Liver (tissue), 9 donors: ENCODE results near the gene RASD2. TPM values are rescaled to one million over a fixed set of nuclear protein-coding genes. Genes with fewer than 3 reads are reported as not detected.

Experiments used
- DNase-seq: peaks from one replicate; pipeline ENCODE4 v3.0.0-alpha.2; 2017; ENCODE audit warnings: low spot score
- H3K27ac ChIP-seq, 2 donors: one replicate each; pipeline ENCODE4 v1.7.0; 2013; ENCODE audit warnings: inconsistent platforms in 2 of 2, low read length in 2 of 2, control low read depth in 1 of 2, low read depth in 1 of 2, mild to moderate bottlenecking in 1 of 2
- H3K27me3 ChIP-seq, 4 donors: one replicate each; pipeline versions ENCODE4 v1.6.1 to v1.7.0; 2013; ENCODE audit warnings: low read length in 3 of 4, inconsistent platforms in 1 of 4, mild to moderate bottlenecking in 1 of 4, moderate library complexity in 1 of 4; ENCODE audit not compliant: control insufficient read depth in 4 of 4, insufficient read depth in 4 of 4
- H3K36me3 ChIP-seq, 4 donors: one replicate each; pipeline versions ENCODE4 v1.6.1 to v1.7.0; 2013; ENCODE audit warnings: low read length in 3 of 4, mild to moderate bottlenecking in 3 of 4, low read depth in 1 of 4, moderate library complexity in 1 of 4; ENCODE audit not compliant: control insufficient read depth in 4 of 4, insufficient read depth in 3 of 4
- H3K4me1 ChIP-seq, 4 donors: one replicate each; pipeline versions ENCODE4 v1.6.1 to v1.7.0; 2013; ENCODE audit warnings: low read length in 3 of 4, mild to moderate bottlenecking in 3 of 4, moderate library complexity in 1 of 4; ENCODE audit not compliant: control insufficient read depth in 4 of 4, insufficient read depth in 4 of 4
- H3K4me3 ChIP-seq, 3 donors: one replicate each; pipeline versions ENCODE4 v1.6.1 to v1.7.0; 2013; ENCODE audit warnings: low read length in 3 of 3, control low read depth in 1 of 3, low read depth in 1 of 3, mild to moderate bottlenecking in 1 of 3
- H3K9ac ChIP-seq, 2 donors: one replicate each; pipeline ENCODE4 v1.7.0; 2013; ENCODE audit warnings: low read length in 2 of 2, mild to moderate bottlenecking in 2 of 2, moderate library complexity in 2 of 2, control low read depth in 1 of 2, low read depth in 1 of 2
- H3K9me3 ChIP-seq, 4 donors: one replicate each; pipeline versions ENCODE4 v1.6.1 to v1.7.0; 2013; ENCODE audit warnings: low read length in 3 of 4; ENCODE audit not compliant: control insufficient read depth in 4 of 4
- EGR1 ChIP-seq, 2 donors: IDR thresholded peaks; 2 replicates each; pipeline ENCODE4 v1.6.1; 2016 to 2018; ENCODE audit warnings: antibody characterized with exemption in 2 of 2, low read depth in 2 of 2
- FOXA1 ChIP-seq: IDR thresholded peaks from 2 replicates; pipeline ENCODE4 v1.6.1; 2016; ENCODE audit warnings: antibody characterized with exemption
- FOXA2 ChIP-seq: IDR thresholded peaks from 2 replicates; pipeline ENCODE4 v1.6.1; 2016; ENCODE audit warnings: antibody characterized with exemption
- GABPA ChIP-seq, 2 donors: IDR thresholded peaks in 1 of 2; conservative IDR thresholded peaks in 1 of 2; 2 replicates each; pipeline ENCODE4 v1.6.1; 2016; ENCODE audit warnings: antibody characterized with exemption in 2 of 2, mild to moderate bottlenecking in 1 of 2, moderate library complexity in 1 of 2
- HNF4A ChIP-seq, 2 donors: conservative IDR thresholded peaks; 2 replicates each; pipeline ENCODE4 v1.6.1; 2016; ENCODE audit warnings: antibody characterized with exemption in 2 of 2, mild to moderate bottlenecking in 2 of 2
- JUND ChIP-seq, 2 donors: IDR thresholded peaks; 2 replicates each; pipeline ENCODE4 v1.6.1; 2016; ENCODE audit warnings: antibody characterized with exemption in 2 of 2
- NR2F2 ChIP-seq: IDR thresholded peaks from 2 replicates; pipeline ENCODE4 v1.6.1; 2016; ENCODE audit warnings: antibody characterized with exemption
- RAD21 ChIP-seq, 2 donors: IDR thresholded peaks; 2 replicates each; pipeline ENCODE4 v1.6.1; 2016; ENCODE audit warnings: antibody characterized with exemption in 2 of 2, mild to moderate bottlenecking in 2 of 2
- SP1 ChIP-seq: IDR thresholded peaks from 2 replicates; pipeline ENCODE4 v1.6.1; 2018; ENCODE audit warnings: antibody characterized with exemption, mild to moderate bottlenecking
- TAF1 ChIP-seq: conservative IDR thresholded peaks from 2 replicates; pipeline ENCODE4 v1.6.1; 2016; ENCODE audit warnings: antibody characterized with exemption, mild to moderate bottlenecking
- YY1 ChIP-seq: IDR thresholded peaks from 2 replicates; pipeline ENCODE4 v1.6.1; 2016; ENCODE audit warnings: antibody characterized with exemption, mild to moderate bottlenecking
- WGBS: extraction: QIAGEN DNeasy Blood & Tissue Kit; methylation state at CpG from one replicate; pipeline ENCODE4 v1.1.7; 2013; 5-methylcytosine and 5-hydroxymethylcytosine counted together
- polyA plus RNA-seq, 2 donors: library from polyadenylated mRNA; stranded (reverse) in 1 of 2; unstranded in 1 of 2; fragments of 200-250 nt in 1 of 2; fragments of >200 nt in 1 of 2; fragmentation: Nextera tagmentation in 1 of 2; extraction: Ambion mirVana in 1 of 2; gene quantifications; one replicate each; pipeline versions ENCODE4 v1.2.1 to v1.2.3, GENCODE V29; 2013 to 2015
- total RNA-seq, 2 donors: library from RNA; depleted of rRNA; stranded (reverse); fragments of >200 nt; gene quantifications; one replicate each; pipeline ENCODE4 v1.2.3, GENCODE V29; 2014
- TF ChIP-seq, protein P1 (sequence below): IDR thresholded peaks from 2 replicates; pipeline ENCODE4 v1.6.1; 2016; ENCODE audit warnings: antibody characterized with exemption
- TF ChIP-seq, protein P2 (sequence below): IDR thresholded peaks from 2 replicates; pipeline ENCODE4 v1.6.1; 2016; ENCODE audit warnings: antibody characterized with exemption
- TF ChIP-seq, protein P3 (sequence below): IDR thresholded peaks from 2 replicates; pipeline ENCODE4 v1.6.1; 2016; ENCODE audit warnings: antibody characterized with exemption
- donor health status: healthy.
- donor health status: healthy.
- donor health status: healthy.
- donor health status: healthy.
- donor health status: healthy.

The RASD2 gene
- total and polyA plus RNA-seq, 4 donors: under 0.01 to 0.05 TPM; not detected in 2

DNA sequence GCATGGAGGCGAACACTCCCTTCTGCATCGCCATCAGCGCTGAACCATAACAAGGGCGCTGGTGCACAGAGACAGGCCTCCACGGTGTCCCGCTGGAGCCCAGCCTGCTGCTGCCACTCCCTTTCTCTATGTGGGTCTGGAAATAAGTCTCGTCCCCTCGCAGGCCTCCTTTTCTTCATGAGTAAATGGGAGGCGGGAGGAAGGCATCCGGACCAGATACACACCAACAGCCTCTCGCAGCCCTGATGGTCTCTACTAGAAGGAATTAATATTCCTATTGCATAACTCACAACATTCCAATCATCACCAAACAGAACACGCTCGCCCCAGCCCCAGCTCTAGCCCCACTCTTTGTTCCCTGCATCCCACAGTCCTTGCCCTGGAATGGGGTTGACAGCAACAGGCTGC, 14.9 kb downstream of the RASD2 start:
- Histone ChIP-seq H3K9ac (no peak overlapping the region), H3K27ac (no peak overlapping the region), H3K9me3 (no peaks in the 10 kb centered on the region), H3K27me3 (peaks cover 0 to 3% (median 0%) of the 10 kb centered on the region in 4 donors), H3K4me3 (no peak overlapping the region), H3K4me1 (no peaks in the 10 kb centered on the region), H3K36me3 (no peaks in the 10 kb centered on the region)
- 81% methylated on average over 13 of the region's 13 CpGs for WGBS
- DNase-seq: no peak
- TF ChIP-seq EGR1 (IDR thresholded peaks at IDR 0.05; ENCODE audit: low read depth in 2 of 2): no peak
- TF ChIP-seq, protein P1, sequence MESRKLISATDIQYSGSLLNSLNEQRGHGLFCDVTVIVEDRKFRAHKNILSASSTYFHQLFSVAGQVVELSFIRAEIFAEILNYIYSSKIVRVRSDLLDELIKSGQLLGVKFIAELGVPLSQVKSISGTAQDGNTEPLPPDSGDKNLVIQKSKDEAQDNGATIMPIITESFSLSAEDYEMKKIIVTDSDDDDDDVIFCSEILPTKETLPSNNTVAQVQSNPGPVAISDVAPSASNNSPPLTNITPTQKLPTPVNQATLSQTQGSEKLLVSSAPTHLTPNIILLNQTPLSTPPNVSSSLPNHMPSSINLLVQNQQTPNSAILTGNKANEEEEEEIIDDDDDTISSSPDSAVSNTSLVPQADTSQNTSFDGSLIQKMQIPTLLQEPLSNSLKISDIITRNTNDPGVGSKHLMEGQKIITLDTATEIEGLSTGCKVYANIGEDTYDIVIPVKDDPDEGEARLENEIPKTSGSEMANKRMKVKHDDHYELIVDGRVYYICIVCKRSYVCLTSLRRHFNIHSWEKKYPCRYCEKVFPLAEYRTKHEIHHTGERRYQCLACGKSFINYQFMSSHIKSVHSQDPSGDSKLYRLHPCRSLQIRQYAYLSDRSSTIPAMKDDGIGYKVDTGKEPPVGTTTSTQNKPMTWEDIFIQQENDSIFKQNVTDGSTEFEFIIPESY: no peak
- TF ChIP-seq, protein P2, sequence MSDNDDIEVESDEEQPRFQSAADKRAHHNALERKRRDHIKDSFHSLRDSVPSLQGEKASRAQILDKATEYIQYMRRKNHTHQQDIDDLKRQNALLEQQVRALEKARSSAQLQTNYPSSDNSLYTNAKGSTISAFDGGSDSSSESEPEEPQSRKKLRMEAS: no peak
- TF ChIP-seq TAF1: no peak
- no peak for TF ChIP-seq GABPA (IDR thresholded peaks at IDR 0.05 in 1 of 2, conservative IDR thresholded peaks at IDR 0.05 in 1 of 2)
- no peak for TF ChIP-seq YY1

DNA sequence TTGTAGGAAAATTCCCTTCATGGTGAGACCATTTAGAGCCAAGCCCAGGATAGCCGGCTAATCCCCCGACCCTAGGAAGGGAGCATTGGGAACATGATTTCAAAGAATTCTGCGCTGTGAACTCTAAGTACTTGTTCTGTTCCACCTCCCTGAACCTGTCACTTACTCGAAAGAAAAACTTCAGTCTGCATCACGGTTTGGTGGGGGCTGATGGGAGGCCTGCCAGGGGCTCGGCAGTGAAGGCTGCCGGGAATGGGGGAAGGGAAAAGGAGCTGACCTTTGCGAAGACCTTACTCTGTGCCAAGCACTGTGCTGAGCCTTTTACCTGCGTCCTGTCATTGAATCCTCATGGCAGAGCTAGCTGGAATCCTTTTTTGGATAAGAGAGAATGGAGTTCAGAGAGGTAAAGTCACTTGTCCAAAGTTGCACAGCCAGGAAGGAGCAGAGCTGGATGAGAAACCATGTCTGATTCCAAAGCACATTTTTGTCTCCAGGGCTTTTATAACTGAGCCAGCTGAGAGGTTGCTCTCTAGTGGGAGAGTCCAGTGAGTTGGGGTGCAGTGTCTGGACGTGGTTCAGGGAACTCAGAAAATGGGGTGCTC, 15.4 kb downstream of the RASD2 start:
- WGBS: 65% methylated on average over 10 of the region's 10 CpGs
- no peak overlapping the region for H3K4me3 ChIP-seq
- H3K9ac ChIP-seq: no peak overlapping the region
- no peaks in the 10 kb centered on the region for H3K36me3 ChIP-seq
- H3K9me3 ChIP-seq: no peaks in the 10 kb centered on the region
- DNase-seq: no peak
- H3K27me3 ChIP-seq: peaks cover 0 to 3% (median 0%) of the 10 kb centered on the region in 4 donors
- TF ChIP-seq YY1 (no peak), FOXA1 (no peak), RAD21 (IDR thresholded peaks at IDR 0.05) (no peak), HNF4A (conservative IDR thresholded peaks at IDR 0.05) (no peak), JUND (IDR thresholded peaks at IDR 0.05) (no peak), NR2F2 (no peak)
- TF ChIP-seq, protein P3, sequence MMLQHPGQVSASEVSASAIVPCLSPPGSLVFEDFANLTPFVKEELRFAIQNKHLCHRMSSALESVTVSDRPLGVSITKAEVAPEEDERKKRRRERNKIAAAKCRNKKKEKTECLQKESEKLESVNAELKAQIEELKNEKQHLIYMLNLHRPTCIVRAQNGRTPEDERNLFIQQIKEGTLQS: no peak
- TF ChIP-seq, protein P2: no peak
- H3K4me1 ChIP-seq: no peaks in the 10 kb centered on the region
- no peak overlapping the region for H3K27ac ChIP-seq

DNA sequence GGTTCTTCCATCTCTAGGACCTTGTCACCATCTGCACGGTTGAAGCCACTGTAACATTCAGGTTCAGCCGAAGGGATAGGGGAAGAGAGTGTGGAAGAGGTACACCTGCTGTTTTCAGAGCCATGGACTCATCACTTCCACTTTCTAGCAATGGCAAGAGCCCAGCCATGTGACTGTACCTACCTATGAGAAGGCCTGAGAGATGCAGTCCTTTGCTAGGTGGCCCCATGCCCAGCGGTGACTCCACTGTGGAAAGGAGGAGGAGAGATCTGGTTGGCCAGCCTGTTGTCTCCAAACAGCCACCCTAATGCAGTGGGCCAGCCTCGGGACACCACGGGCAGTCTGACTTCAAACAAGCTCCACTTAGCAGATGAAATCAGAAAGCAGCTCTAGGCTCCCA, 16.0 kb downstream of the RASD2 start:
- no peak for DNase-seq
- TF ChIP-seq FOXA1: no peak
- TF ChIP-seq GABPA (IDR thresholded peaks at IDR 0.05 in 1 of 2, conservative IDR thresholded peaks at IDR 0.05 in 1 of 2): no peak
- no peak for TF ChIP-seq FOXA2
- no peak for TF ChIP-seq NR2F2
- no peak for TF ChIP-seq SP1
- WGBS: 82% methylated on average over 5 of the region's 5 CpGs
- no peaks in the 10 kb centered on the region for H3K9me3 ChIP-seq
- H3K27me3 ChIP-seq: peaks cover 0 to 3% (median 0%) of the 10 kb centered on the region in 4 donors
- H3K9ac ChIP-seq: no peak overlapping the region
- H3K36me3 ChIP-seq: no peaks in the 10 kb centered on the region
- H3K4me3 ChIP-seq: no peak overlapping the region
- no peak overlapping the region for H3K27ac ChIP-seq
- no peaks in the 10 kb centered on the region for H3K4me1 ChIP-seq
